Psoas muscle (tissue), 8 donors: ENCODE measurements around the gene NPR2. TPM values are rescaled to one million over a fixed set of nuclear protein-coding genes. Genes with fewer than 3 reads are reported as not detected.

ENCODE experiments used
- ATAC-seq, 4 donors: fragments of 200-7000 bp; cut with Tn5 transposase; one replicate each; pipeline ENCODE4 v1.9.1; 2020; ENCODE audit warnings: moderate library complexity in 3 of 4, mild to moderate bottlenecking in 2 of 4
- DNase-seq, 2 donors: peaks; one replicate each; pipeline ENCODE4 v3.0.0-alpha.2; 2020
- H3K27ac ChIP-seq: fragments of 200-600 bp; one replicate; pipeline ENCODE4 v1.8.0; 2022
- H3K27me3 ChIP-seq, 3 donors: fragments of 200-600 bp in 1 of 3; one replicate each; pipeline versions ENCODE4 v1.6.1 to v1.8.0; 2013 to 2022; ENCODE audit warnings: low read length in 2 of 3, mild to moderate bottlenecking in 2 of 3, moderate library complexity in 1 of 3; ENCODE audit not compliant: insufficient read depth in 3 of 3
- H3K36me3 ChIP-seq, 2 donors: fragments of 200-600 bp in 1 of 2; one replicate each; pipeline versions ENCODE4 v1.6.1 to v1.8.0; 2013 to 2022; ENCODE audit warnings: low read depth in 1 of 2, mild to moderate bottlenecking in 1 of 2, moderate library complexity in 1 of 2; ENCODE audit not compliant: insufficient read depth in 1 of 2
- H3K4me1 ChIP-seq: fragments of 200-600 bp; one replicate; pipeline ENCODE4 v1.8.0; 2022
- H3K4me3 ChIP-seq: fragments of 200-600 bp; one replicate; pipeline ENCODE4 v1.8.0; 2022; ENCODE audit warnings: mild to moderate bottlenecking
- H3K9me3 ChIP-seq: fragments of 200-600 bp; one replicate; pipeline ENCODE4 v1.8.0; 2022
- CTCF ChIP-seq: fragments of 200-600 bp; IDR thresholded peaks from one replicate; pipeline ENCODE4 v1.8.0; 2022; ENCODE audit warnings: antibody characterized with exemption
- WGBS, 3 donors: extraction: QIAGEN DNeasy Blood & Tissue Kit; methylation state at CpG; one replicate each; pipeline versions ENCODE4 v1.1.6 to v1.1.7; 2013; 5-methylcytosine and 5-hydroxymethylcytosine counted together
- intact Hi-C, 2 donors: fragments of 100-400 bp; cut with DNase I; formaldehyde crosslinking; loops; one replicate each; pipeline versions ENCODE4 v1.11.0 to v1.14.2; 2022
- polyA plus RNA-seq, 3 donors: library from polyadenylated mRNA; stranded (reverse); fragments of 200-250 nt; gene quantifications; one replicate each; pipeline ENCODE4 v1.2.3, GENCODE V29; 2013
- total RNA-seq, 4 donors: library from RNA; stranded (reverse); fragmentation: NEBNext Ultra II Directional in 2 of 4; extraction: Animal tissue kit (Norgen Biotek cat#: 25700) in 2 of 4; gene quantifications; one replicate each; pipeline versions ENCODE4 v1.2.1 to v1.2.4, GENCODE V29; 2021 to 2023
- donor health status: healthy with polysubstance abuse.
- donor health status: DM: no; HTN: no; CAD: no; lungs with moderate emphysema.
- donor health status: Bipolar disorder and iron deficiency.
- donor health status: healthy.
- donor health status: DM: yes; HTN: yes; CAD: no.
- donor health status: DM: no; HTN: no; CAD: no.
- donor health status: DM: no; HTN: no; CAD: no.
- donor health status: DM: yes; HTN: yes; CAD: no.

NPR2 gene
- total and polyA plus RNA-seq, 7 donors = 8.7 to 28.4 (median 15.5) TPM

DNA sequence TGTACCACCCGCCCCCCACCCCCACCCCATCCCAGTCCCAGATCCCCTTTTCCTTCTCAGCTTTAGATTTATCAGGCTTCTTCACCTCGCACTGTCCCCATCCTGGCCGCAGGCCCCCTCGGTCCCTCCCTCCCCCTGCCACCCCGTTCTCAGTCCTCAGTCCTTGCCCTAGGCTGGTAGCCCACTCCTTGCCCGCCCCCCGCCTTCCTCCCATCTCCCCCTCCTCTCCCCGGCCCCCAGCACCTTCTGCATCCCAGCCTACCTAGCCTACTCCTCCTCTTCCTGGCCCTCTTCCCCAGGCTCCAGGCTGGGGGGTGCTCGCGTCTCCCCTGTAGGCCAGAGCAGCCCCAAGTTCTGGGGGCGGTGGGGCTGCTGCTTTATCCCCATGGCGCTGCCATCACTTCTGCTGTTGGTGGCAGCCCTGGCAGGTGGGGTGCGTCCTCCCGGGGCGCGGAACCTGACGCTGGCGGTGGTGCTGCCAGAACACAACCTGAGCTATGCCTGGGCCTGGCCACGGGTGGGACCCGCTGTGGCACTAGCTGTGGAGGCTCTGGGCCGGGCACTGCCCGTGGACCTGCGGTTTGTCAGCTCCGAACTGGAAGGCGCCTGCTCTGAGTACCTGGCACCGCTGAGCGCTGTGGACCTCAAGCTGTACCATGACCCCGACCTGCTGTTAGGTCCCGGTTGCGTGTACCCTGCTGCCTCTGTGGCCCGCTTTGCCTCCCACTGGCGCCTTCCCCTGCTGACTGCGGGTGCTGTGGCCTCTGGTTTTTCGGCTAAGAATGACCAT, 828 bp downstream of the NPR2 start:
- ATAC-seq (peak; percentile 6 to 35 (median 14)), DNase-seq (peak; percentile 19 to 66)
- TF ChIP-seq CTCF = no peak
- intact Hi-C loops = loop anchor here in 1 of 2 donors (2.0 kb wide), 1 partner anchor 19 kb away; no protein-coding TSS in a partner anchor
- Histone ChIP-seq H3K36me3 (no peaks in the 10 kb centered on the region), H3K27me3 (no peaks in the 10 kb centered on the region), H3K9me3 (no peaks in the 10 kb centered on the region), H3K27ac (peak overlapping the region; percentile 88), H3K4me3 (peak overlapping the region; percentile 79), H3K4me1 (peaks cover 35% of the 10 kb centered on the region)
- WGBS, 3 donors = 65 to 83% (median 67%) methylated on average over 31 to 34 of the region's 34 CpGs

DNA sequence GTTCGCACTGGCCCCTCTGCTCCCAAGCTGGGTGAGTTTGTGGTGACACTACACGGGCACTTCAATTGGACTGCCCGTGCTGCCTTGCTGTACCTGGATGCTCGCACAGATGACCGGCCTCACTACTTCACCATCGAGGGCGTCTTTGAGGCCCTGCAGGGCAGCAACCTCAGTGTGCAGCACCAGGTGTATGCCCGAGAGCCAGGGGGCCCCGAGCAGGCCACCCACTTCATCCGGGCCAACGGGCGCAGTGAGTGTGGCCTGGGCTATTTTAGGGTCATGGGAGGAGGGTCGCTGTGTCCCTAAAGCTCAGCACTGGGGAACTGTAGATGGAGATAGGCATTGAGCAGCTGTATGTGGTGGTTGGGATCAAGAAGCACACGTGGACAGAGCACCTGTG, 1.4 kb downstream of the NPR2 start:
- peak overlapping the region; percentile 41 for H3K27ac ChIP-seq
- no peaks in the 10 kb centered on the region for H3K27me3 ChIP-seq
- H3K4me1 ChIP-seq = peaks cover 35% of the 10 kb centered on the region
- intact Hi-C loops = loop anchor here in 1 of 2 donors (2.0 kb wide), 1 partner anchor 18 kb away; no protein-coding TSS in a partner anchor
- no peak for TF ChIP-seq CTCF
- no peaks in the 10 kb centered on the region for H3K9me3 ChIP-seq
- 72 to 86% (median 76%) methylated on average over 14 of the region's 14 CpGs for WGBS, 3 donors
- H3K36me3 ChIP-seq = no peaks in the 10 kb centered on the region
- ATAC-seq (no peak), DNase-seq (no peak)
- H3K4me3 ChIP-seq = peak overlapping the region; percentile 79

DNA sequence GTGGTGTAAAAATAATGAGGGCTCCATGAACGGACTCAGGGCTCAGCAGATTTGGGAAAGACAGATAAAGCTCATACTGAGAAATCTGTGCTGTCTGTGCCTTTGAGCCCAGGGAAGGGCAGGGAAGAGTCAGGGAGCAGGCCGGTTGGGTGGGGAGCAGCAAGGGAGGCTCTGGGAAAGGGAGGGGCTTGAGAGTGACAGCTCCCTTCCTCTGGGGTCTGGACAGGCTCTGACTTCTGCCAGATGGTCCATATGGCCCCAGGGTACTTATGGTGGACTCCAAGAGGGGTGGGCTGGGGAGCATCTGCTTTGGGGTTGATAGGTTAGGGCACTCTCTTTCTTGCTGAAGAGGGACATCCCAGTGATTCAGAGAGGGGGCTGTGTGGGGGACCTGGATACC, 2.1 kb downstream of the NPR2 start:
- intact Hi-C loops = loop anchor here in 1 of 2 donors (2.0 kb wide), 1 partner anchor 17 kb away; no protein-coding TSS in a partner anchor
- 50 to 59% (median 53%) methylated on average over 2 of the region's 2 CpGs for WGBS, 3 donors
- H3K27ac ChIP-seq = no peak overlapping the region

GRCh38 chr9:35795695-35796094, 4.3 kb downstream of the NPR2 start:
- Histone ChIP-seq H3K4me1 (peaks cover 38% of the 10 kb centered on the region), H3K27ac (peak overlapping the region; percentile 24), H3K36me3 (peaks cover 3 to 13% of the 10 kb centered on the region in 2 donors), H3K4me3 (no peak overlapping the region), H3K27me3 (no peaks in the 10 kb centered on the region), H3K9me3 (no peaks in the 10 kb centered on the region)
- intact Hi-C loops = no loop called here
- ATAC-seq (no peak), DNase-seq (no peak)
- TF ChIP-seq CTCF = no peak

More for the DNA sequence above, 2.1 kb downstream of the NPR2 start:
- ATAC-seq (no peak), DNase-seq (no peak)
- TF ChIP-seq CTCF = no peak
- no peaks in the 10 kb centered on the region for H3K9me3 ChIP-seq
- peaks cover 37% of the 10 kb centered on the region for H3K4me1 ChIP-seq
- no peaks in the 10 kb centered on the region for H3K27me3 ChIP-seq
- H3K4me3 ChIP-seq = peak overlapping the region; percentile 79
- H3K36me3 ChIP-seq = no peaks in the 10 kb centered on the region
